A673 (cell line): ENCODE results near the gene REEP6. TPM values are rescaled to one million over a fixed set of nuclear protein-coding genes. Genes with fewer than 3 reads are reported as not detected.

Experiments used
- BruUV-seq: library from RNA; stranded (reverse); fragments of 400-500 nt; replicated peaks from 2 replicates; lab custom pipeline; 2021; lab: Mats Ljungman, UMichigan
- CTCF ChIA-PET: fragments of 300-600 bp; sonication (Branson Sonifier 250); formaldehyde crosslinking; loops from one replicate; lab custom pipeline; 2022; ENCODE audit warnings: antibody characterized with exemption; lab: Charles Lee
- POLR2A ChIA-PET: fragments of 300-600 bp; sonication (Branson Sonifier 250); formaldehyde crosslinking; loops from one replicate; lab custom pipeline; 2022; ENCODE audit warnings: antibody characterized with exemption; ENCODE audit not compliant: low non-redundant PET; lab: Charles Lee
- DNase-seq: peaks from one replicate; pipeline ENCODE4 v3.0.0-alpha.2; 2015; ENCODE audit warnings: low spot score
- H3K27ac ChIP-seq: fragments of 200-600 bp; sonication (generic); 2 replicates; pipeline ENCODE4 v1.5.1; 2016; ENCODE audit warnings: mixed run types, low read depth, mild to moderate bottlenecking, mixed read lengths, antibody characterized with exemption, low read length; ENCODE audit not compliant: poor library complexity, severe bottlenecking
- H3K27me3 ChIP-seq: fragments of 200-600 bp; sonication (generic); replicated peaks from 2 replicates; pipeline ENCODE4 v1.6.1; 2017; ENCODE audit warnings: mixed run types, low read depth, mild to moderate bottlenecking, mixed read lengths, antibody characterized with exemption, low read length; ENCODE audit not compliant: insufficient read depth, poor library complexity
- H3K36me3 ChIP-seq: fragments of 200-600 bp; sonication (generic); 2 replicates; pipeline ENCODE4 v1.6.1; 2016; ENCODE audit warnings: mixed run types, mild to moderate bottlenecking, mixed read lengths, antibody characterized with exemption, low read length; ENCODE audit not compliant: insufficient read depth, poor library complexity, severe bottlenecking
- H3K4me1 ChIP-seq: fragments of 200-600 bp; sonication (generic); 2 replicates; pipeline ENCODE4 v1.6.1; 2017; ENCODE audit warnings: mixed run types, mild to moderate bottlenecking, mixed read lengths, antibody characterized with exemption, low read length; ENCODE audit not compliant: insufficient read depth, poor library complexity, severe bottlenecking
- H3K4me3 ChIP-seq: fragments of 200-600 bp; sonication (generic); 2 replicates; pipeline ENCODE4 v1.5.1; 2016; ENCODE audit warnings: low read depth, mixed run types, mild to moderate bottlenecking, mixed read lengths, low read length; ENCODE audit not compliant: poor library complexity, severe bottlenecking
- H3K9me3 ChIP-seq: fragments of 200-600 bp; sonication (generic); 2 replicates; pipeline ENCODE4 v1.6.1; 2016; ENCODE audit warnings: mixed run types, low read depth, mild to moderate bottlenecking, mixed read lengths, antibody characterized with exemption, low read length; ENCODE audit not compliant: poor library complexity, severe bottlenecking
- CTCF ChIP-seq: fragments of 300-800, 200-600 bp; sonication (generic); conservative IDR thresholded peaks from 2 replicates; pipeline ENCODE4 v1.5.1; 2017; ENCODE audit warnings: low read depth, mild to moderate bottlenecking, antibody characterized with exemption, low read length, moderate library complexity, mixed read lengths
- EZH2 ChIP-seq: fragments of 200-600 bp; sonication (generic); IDR thresholded peaks from 2 replicates; pipeline ENCODE4 v1.6.1; 2017; ENCODE audit warnings: borderline replicate concordance, low read depth, mild to moderate bottlenecking, mixed read lengths, antibody characterized with exemption, low read length; ENCODE audit not compliant: poor library complexity, severe bottlenecking
- intact Hi-C: fragments of 100-400 bp; cut with micrococcal nuclease; formaldehyde crosslinking; loops from one replicate; pipeline ENCODE4 v1.10.0; 2022; ENCODE audit not compliant: unreplicated experiment
- total RNA-seq: library from RNA; stranded (reverse); gene quantifications from 2 replicates; pipeline ENCODE4 v1.2.3, GENCODE V29; 2021

The REEP6 gene
- total RNA-seq, 1 experiment from 2014 or later: 4.7 TPM

- ChIA-PET POLR2A (interaction anchor here (0.6 kb wide), 1 partner anchor 40 kb away, joined by 13 read pairs; the partner anchor contains the start of gene REEP6), CTCF (no interaction called here)
- BruUV-seq: no TSS peak
- Histone ChIP-seq H3K4me1 (peaks cover 25% of the 10 kb centered on the region), H3K27me3 (peaks cover 45% of the 10 kb centered on the region), H3K9me3 (no peaks in the 10 kb centered on the region), H3K27ac (no peak overlapping the region), H3K4me3 (no peak overlapping the region), H3K36me3 (no peaks in the 10 kb centered on the region)
- intact Hi-C loops: no loop called here
- DNase-seq: no peak
- TF ChIP-seq EZH2 (no peak), CTCF (no peak)
These were observed 39.9 kb upstream of the REEP6 start for GRCh38 chr19:1450735-1451731.

GRCh38 chr19:1451916-1452801 lies 38.8 kb upstream of the REEP6 start:
- Histone ChIP-seq H3K4me3 (no peak overlapping the region), H3K27ac (no peak overlapping the region), H3K27me3 (peaks cover 36% of the 10 kb centered on the region), H3K4me1 (peaks cover 29% of the 10 kb centered on the region), H3K36me3 (no peaks in the 10 kb centered on the region), H3K9me3 (no peaks in the 10 kb centered on the region)
- BruUV-seq: no TSS peak
- TF ChIP-seq EZH2: no peak
- TF ChIP-seq CTCF: no peak
- CTCF ChIA-PET: no interaction called here
- intact Hi-C loops: no loop called here
- DNase-seq: no peak
- POLR2A ChIA-PET: no interaction called here

- intact Hi-C loops: no loop called here
- H3K4me1 ChIP-seq: peaks cover 29% of the 10 kb centered on the region
- no peak for DNase-seq
- peaks cover 32% of the 10 kb centered on the region for H3K27me3 ChIP-seq
- BruUV-seq: no TSS peak
- no peak overlapping the region for H3K27ac ChIP-seq
- no peaks in the 10 kb centered on the region for H3K36me3 ChIP-seq
- H3K4me3 ChIP-seq: no peak overlapping the region
- H3K9me3 ChIP-seq: no peaks in the 10 kb centered on the region
- ChIA-PET POLR2A (interaction anchor here (0.5 kb wide), 1 partner anchor 16 kb away, joined by 3 read pairs; no protein-coding TSS in a partner anchor), CTCF (no interaction called here)
- no peak for TF ChIP-seq CTCF
- no peak for TF ChIP-seq EZH2
These were observed 38.0 kb upstream of the REEP6 start for GRCh38 chr19:1452802-1453524.
